Vagina (tissue), 2 donors: ENCODE measurements around the gene EZR. TPM values are rescaled to one million over a fixed set of nuclear protein-coding genes. Genes with fewer than 3 reads are reported as not detected.

ENCODE experiments used
- DNase-seq, 2 donors: peaks; one replicate each; pipeline ENCODE4 v3.0.0-alpha.2; 2017; ENCODE audit errors: extremely low spot score in 2 of 2
- H3K27ac ChIP-seq: fragments of 200-600 bp; sonication (generic); one replicate; pipeline ENCODE4 v1.5.1; 2019
- H3K27me3 ChIP-seq: fragments of 200-600 bp; sonication (generic); one replicate; pipeline ENCODE4 v1.5.1; 2019
- H3K36me3 ChIP-seq, 2 donors: fragments of 200-600 bp; sonication (generic); one replicate each; pipeline ENCODE4 v1.5.1; 2017 to 2019
- H3K4me1 ChIP-seq: fragments of 200-600 bp; sonication (generic); one replicate; pipeline ENCODE4 v1.5.1; 2019
- H3K4me3 ChIP-seq, 2 donors: fragments of 200-600 bp; sonication (generic); 1 replicate in 1 of 2; 2 replicates in 1 of 2; pipeline ENCODE4 v1.5.1; 2016 to 2019
- H3K9me3 ChIP-seq: fragments of 200-600 bp; sonication (generic); one replicate; pipeline ENCODE4 v1.5.1; 2019
- POLR2A ChIP-seq, 2 donors: fragments of 450-650 bp; IDR thresholded peaks; one replicate each; pipeline ENCODE4 v1.6.1; 2017; ENCODE audit warnings: antibody characterized with exemption in 2 of 2, mild to moderate bottlenecking in 2 of 2, moderate library complexity in 2 of 2
- POLR2AphosphoS5 ChIP-seq, 2 donors: sonication (generic); formaldehyde crosslinking; IDR thresholded peaks; one replicate each; pipeline ENCODE4 v1.9.0; 2017; ENCODE audit warnings: antibody characterized with exemption in 2 of 2, mild to moderate bottlenecking in 2 of 2, low read depth in 1 of 2; ENCODE audit not compliant: insufficient read depth in 1 of 2
- intact Hi-C: fragments of 100-400 bp; cut with DNase I; formaldehyde crosslinking; loops from one replicate; pipeline ENCODE4 v1.15.1; 2023
- total RNA-seq: library from RNA; depleted of rRNA; stranded (reverse); fragments of >200 nt; gene quantifications from one replicate; pipeline ENCODE4 v1.2.3, GENCODE V29; 2016
- TF ChIP-seq, protein P1 (sequence below), 3 experiments: fragments of 450-650 bp in 2 of 3; fragments of 200-600 bp in 1 of 3; sonication (generic) in 1 of 3; IDR thresholded peaks; one replicate each; pipeline ENCODE4 v1.5.1; 2017 to 2019; ENCODE audit warnings: antibody characterized with exemption in 3 of 3, mild to moderate bottlenecking in 2 of 3, moderate library complexity in 2 of 3

Gene EZR
- total RNA-seq, 1 donor from 2014 or later, result 99.7 TPM

DNA sequence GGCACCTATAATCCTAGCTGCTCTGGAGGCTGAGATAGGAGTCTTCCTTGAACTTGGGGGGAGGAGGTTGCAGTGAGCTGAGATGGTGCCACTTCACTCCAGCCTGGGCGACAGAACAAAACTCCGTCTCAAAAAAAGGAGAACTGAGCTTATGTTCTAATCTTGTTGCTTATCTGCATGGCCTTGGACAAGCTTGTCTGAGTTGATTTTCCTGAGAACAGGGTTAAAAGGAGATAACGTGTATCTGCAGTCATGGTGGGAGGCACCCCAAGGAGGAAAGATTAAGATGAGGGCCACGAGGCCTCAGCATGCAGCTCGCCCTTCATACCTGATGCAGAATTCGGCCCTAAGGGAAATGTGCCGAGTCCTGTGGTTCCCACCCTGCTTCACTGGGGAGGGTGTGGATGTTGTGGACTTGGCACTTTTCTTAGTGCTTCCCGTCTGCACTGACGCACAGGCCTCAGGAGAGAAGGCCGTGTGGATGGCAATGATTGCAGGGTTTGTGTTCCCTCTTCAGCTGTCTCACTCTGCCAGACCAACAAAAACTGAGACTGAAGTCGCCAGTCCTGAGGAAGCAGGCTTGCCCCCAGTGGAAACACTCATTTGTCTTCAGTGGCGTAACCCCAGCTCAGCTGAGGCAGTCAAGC is 56.3 kb downstream of the EZR start:
- H3K27me3 ChIP-seq, result no peaks in the 10 kb centered on the region
- DNase-seq, result no peak
- peaks cover 0 to 40% of the 10 kb centered on the region in 2 donors for H3K36me3 ChIP-seq
- H3K4me3 ChIP-seq, result no peak overlapping the region
- no peaks in the 10 kb centered on the region for H3K9me3 ChIP-seq
- no peak overlapping the region for H3K27ac ChIP-seq
- no peak for TF ChIP-seq POLR2AphosphoS5 (IDR thresholded peaks at IDR 0.05; ENCODE audit: insufficient read depth in 1 of 2, low read depth in 1 of 2)
- no peak for TF ChIP-seq POLR2A (IDR thresholded peaks at IDR 0.05)
- TF ChIP-seq, protein P1, sequence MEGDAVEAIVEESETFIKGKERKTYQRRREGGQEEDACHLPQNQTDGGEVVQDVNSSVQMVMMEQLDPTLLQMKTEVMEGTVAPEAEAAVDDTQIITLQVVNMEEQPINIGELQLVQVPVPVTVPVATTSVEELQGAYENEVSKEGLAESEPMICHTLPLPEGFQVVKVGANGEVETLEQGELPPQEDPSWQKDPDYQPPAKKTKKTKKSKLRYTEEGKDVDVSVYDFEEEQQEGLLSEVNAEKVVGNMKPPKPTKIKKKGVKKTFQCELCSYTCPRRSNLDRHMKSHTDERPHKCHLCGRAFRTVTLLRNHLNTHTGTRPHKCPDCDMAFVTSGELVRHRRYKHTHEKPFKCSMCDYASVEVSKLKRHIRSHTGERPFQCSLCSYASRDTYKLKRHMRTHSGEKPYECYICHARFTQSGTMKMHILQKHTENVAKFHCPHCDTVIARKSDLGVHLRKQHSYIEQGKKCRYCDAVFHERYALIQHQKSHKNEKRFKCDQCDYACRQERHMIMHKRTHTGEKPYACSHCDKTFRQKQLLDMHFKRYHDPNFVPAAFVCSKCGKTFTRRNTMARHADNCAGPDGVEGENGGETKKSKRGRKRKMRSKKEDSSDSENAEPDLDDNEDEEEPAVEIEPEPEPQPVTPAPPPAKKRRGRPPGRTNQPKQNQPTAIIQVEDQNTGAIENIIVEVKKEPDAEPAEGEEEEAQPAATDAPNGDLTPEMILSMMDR (IDR thresholded peaks at IDR 0.05), result no peak
- intact Hi-C loops, result no loop called here
- no peaks in the 10 kb centered on the region for H3K4me1 ChIP-seq

DNA sequence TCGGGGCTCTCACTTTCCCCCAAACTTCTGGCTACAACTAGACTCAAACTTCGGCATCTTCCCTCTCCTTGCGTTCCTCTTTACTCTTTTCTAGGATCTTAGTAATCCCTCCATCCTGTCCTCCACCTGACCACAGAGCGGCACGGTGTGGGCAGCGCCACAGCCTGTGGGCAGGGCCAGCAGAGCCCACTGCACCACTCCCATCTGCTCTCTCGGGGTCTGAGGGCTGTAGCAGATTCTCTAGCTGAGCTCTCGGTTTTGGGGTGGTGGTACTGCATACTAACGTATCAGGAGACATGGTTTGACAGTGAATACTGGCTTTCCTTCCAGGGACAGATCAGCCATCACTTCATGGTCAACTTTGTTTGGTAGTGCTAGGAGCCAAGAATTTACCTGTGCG is 57.4 kb downstream of the EZR start:
- Histone ChIP-seq H3K4me1 (no peaks in the 10 kb centered on the region), H3K36me3 (peaks cover 0 to 34% of the 10 kb centered on the region in 2 donors), H3K27me3 (no peaks in the 10 kb centered on the region), H3K4me3 (no peak overlapping the region), H3K27ac (no peak overlapping the region), H3K9me3 (no peaks in the 10 kb centered on the region)
- no peak for DNase-seq
- no peak for TF ChIP-seq POLR2A (IDR thresholded peaks at IDR 0.05)
- no peak for TF ChIP-seq POLR2AphosphoS5 (IDR thresholded peaks at IDR 0.05; ENCODE audit: insufficient read depth in 1 of 2, low read depth in 1 of 2)
- TF ChIP-seq, protein P1 (IDR thresholded peaks at IDR 0.05), result no peak
- intact Hi-C loops, result no loop called here

DNA sequence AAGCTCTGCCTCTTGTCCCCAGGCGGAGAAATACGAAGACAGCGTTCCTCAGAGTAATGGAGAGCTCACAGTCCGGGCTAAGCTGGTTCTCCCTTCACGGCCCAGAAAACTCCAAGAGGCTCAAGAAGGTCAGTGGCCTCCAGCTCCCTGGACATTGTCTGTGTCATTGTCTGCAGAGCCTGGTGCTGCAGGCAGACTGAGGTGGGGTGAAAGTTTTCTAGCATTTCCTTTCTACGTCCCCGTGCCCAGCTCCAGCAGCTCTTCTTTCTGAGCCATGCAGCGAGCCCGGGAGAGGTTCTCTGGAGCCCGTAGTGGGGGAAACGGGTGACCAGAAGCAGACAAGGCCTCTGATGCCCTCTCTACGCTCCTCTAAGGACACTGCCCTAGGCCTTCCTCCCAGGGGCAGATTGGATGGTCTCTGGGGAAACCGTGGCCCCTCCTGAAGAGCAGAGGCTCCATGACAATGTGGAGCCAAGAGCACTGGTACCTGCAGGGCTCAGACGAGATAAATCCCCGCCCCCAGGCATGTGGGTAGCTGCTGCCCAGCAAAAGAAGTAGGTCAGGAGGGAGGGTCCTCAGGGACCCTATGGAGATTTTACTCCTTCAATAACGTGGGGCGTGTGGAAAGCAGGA is 58.4 kb downstream of the EZR start:
- no peaks in the 10 kb centered on the region for H3K27me3 ChIP-seq
- TF ChIP-seq POLR2A (IDR thresholded peaks at IDR 0.05) (no peak), POLR2AphosphoS5 (IDR thresholded peaks at IDR 0.05; ENCODE audit: insufficient read depth in 1 of 2, low read depth in 1 of 2) (no peak)
- TF ChIP-seq, protein P1 (IDR thresholded peaks at IDR 0.05), result no peak
- H3K9me3 ChIP-seq, result no peaks in the 10 kb centered on the region
- DNase-seq, result no peak
- no peak overlapping the region for H3K4me3 ChIP-seq
- no peaks in the 10 kb centered on the region for H3K4me1 ChIP-seq
- no peak overlapping the region for H3K27ac ChIP-seq
- intact Hi-C loops, result no loop called here
- peaks cover 0 to 25% of the 10 kb centered on the region in 2 donors for H3K36me3 ChIP-seq

DNA sequence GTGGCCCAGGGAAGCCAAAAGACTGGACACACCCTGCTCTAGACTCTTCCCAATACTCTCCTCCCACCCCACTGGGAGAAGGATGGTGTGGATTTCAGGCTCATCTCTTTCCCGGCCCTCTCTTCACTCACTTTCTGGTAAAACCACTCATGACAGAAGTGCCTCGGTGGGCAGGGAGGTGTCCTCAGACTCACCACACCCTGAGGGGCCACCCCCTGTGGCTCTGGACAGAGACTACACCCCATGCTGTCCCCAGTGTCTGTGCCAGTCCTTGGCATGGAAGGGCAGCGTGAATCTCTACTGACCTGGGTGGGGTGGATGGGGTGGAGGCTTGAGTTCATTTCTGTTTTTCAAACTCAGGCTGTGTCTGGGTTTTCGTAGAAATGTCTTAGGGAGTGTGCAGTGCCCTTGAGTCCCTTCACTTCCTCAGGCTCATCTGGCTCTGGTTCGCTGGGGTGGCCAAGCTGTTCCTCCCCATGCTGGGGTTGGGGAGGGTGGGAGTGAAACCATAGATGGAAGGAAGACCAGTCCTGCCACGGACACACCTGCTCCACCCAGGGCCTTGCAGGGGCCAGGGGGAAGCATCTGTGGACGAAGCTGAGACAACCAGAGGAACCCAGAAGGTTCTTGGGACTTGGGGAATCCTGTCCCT is 59.1 kb downstream of the EZR start:
- Histone ChIP-seq H3K9me3 (no peaks in the 10 kb centered on the region), H3K27ac (no peak overlapping the region), H3K27me3 (no peaks in the 10 kb centered on the region), H3K4me1 (no peaks in the 10 kb centered on the region), H3K36me3 (peaks cover 0 to 19% of the 10 kb centered on the region in 2 donors), H3K4me3 (no peak overlapping the region)
- DNase-seq, result no peak
- intact Hi-C loops, result no loop called here
- TF ChIP-seq, protein P1 (IDR thresholded peaks at IDR 0.05), result no peak
- TF ChIP-seq POLR2AphosphoS5 (IDR thresholded peaks at IDR 0.05; ENCODE audit: insufficient read depth in 1 of 2, low read depth in 1 of 2), result no peak
- TF ChIP-seq POLR2A (IDR thresholded peaks at IDR 0.05), result no peak
